CD4-positive, alpha-beta T cell treated with Interleukin-1 beta for 1 hour (primary cell): ENCODE data around the gene FBXO22.
"Not testable (repeated sequence)": the region's sequence is repeated elsewhere in the genome, so short reads cannot be mapped to it uniquely, and the experiment has no call there.

ENCODE experiments used
- DNase-seq, 2 donors: peaks; one replicate each; pipeline ENCODE4 v3.0.0-alpha.2; 2020 to 2022

The FBXO22 gene

DNA sequence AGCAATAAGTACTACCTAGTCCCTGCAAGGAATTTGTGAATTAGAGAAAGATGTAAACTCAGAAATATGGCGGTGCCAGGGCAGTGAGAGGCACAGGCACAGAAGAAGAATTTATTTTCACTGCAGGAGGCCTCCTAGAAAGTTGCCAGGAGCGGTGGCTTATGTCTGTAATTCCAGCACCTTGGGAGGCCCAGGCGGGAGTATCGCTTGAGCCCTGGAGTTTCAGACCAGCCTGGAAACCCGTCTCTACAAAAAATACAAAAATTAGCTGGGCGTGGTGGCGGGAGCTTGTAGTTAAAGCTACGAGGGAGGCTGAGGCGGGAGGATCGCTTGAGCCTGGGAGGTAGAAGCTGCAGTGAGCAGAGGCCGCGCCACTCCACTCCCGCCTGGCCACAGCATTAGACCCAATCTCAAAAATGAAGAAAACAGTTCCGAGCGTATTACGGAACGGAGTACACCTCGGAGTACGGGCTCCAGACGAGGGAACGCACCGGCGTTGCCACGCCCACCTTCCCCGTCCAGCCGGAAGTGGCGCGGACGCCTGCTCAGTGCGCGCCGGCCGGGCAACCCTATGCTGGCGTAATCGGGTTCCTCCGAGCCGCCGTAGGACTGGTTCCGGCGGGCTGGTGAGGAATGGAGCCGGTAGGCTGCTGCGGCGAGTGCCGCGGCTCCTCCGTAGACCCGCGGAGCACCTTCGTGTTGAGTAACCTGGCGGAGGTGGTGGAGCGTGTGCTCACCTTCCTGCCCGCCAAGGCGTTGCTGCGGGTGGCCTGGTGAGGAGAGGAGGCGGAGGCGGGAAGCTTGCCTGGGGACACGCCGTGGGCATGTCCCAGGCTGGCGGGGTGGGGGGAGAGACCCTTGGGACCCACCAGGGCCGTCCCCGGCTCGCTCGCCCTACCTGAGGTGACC, at the start of gene FBXO22:
Gene FBXO22 (plus strand): TSS at position 548 of the 909 bp plus-strand sequence. CDS start 86 bp downstream, at position 634.
- peak; percentile 90 for DNase-seq

GRCh38 chr15:75857886-75858285, 45.8 kb upstream of the FBXO22 start:
- no peak for DNase-seq

GRCh38 chr15:75861750-75862402, 41.8 kb upstream of the FBXO22 start:
- DNase-seq: no peak

DNA sequence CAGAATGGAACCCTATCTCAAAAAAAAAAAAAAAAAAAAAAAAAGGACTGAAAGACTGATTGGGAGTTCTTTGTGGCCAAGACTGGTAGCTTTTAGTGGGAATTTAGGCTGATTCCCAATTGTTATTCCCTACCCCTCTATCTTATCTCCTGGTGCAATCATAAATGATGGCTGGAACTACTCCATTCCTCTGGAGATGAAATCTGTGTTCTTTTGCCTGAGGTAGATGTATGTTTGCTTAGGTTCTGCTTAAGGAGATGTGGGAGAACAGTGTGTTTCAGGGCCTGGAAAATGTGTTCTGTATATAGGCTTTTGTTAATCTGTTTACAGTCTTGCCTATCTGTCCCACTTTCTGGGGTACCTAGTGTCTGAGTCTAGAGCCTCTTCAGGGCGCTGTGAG, 40.9 kb upstream of the FBXO22 start:
- no peak for DNase-seq

DNA sequence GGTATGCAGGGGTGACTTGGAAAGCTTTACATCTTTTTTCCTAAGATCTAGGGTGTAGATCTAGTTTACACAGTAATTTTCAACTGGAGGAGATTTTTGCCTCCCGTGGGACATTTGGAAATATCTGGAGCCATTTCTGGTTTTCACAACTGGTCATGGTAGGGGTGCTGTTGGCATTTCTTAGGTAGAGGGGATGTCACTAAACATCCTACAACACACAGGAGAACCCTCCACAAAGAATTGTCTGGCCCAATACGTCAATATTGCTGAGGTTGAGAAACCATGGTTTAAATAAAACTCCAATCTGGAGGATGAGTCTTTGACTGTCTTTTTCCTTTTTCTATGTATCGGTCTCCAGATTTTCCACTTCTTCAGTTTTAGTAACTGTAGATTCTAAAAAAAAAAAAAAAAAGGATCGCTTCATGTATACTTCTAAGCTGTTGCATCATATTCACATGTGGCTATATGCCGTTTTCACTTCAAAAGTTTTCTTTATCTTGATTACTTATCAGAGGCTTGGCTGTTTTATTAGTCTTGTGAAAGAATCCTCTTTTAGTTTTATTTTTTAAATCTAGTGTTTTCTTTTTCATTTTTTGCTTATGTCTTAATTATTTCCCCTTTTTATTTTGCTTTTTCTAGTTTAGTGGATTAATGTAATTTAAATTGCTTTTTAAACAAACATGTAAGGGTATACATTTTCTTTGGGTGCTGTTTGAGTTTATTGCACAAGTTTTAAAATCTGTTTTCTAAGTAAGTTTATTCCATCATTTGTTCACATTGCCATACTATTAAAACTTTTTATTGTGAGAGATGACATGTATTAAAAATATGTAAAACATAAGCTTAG, 39.2 kb upstream of the FBXO22 start:
- DNase-seq: no peak

GRCh38 chr15:75866045-75866444, 37.6 kb upstream of the FBXO22 start:
- not testable (repeated sequence) for DNase-seq

DNA sequence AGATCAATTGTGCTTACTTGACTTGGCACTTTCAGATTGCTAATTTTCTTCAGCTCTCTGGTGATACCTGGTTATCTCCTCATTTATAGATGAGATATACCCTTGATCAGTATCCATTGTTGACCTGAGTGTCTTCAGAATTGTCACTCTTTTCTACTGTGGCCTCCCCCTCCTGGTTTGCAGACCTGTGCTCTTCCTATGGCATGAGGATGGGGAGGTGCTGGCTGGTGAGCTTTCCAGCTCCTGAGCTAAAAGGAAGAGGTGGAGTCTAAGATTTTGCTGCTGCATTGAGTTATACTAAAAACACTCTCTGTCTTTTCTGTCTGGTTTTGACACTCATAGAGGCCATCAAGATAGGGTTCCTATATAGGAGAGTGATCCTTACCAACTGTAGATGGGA, 36.8 kb upstream of the FBXO22 start:
- no peak for DNase-seq

DNA sequence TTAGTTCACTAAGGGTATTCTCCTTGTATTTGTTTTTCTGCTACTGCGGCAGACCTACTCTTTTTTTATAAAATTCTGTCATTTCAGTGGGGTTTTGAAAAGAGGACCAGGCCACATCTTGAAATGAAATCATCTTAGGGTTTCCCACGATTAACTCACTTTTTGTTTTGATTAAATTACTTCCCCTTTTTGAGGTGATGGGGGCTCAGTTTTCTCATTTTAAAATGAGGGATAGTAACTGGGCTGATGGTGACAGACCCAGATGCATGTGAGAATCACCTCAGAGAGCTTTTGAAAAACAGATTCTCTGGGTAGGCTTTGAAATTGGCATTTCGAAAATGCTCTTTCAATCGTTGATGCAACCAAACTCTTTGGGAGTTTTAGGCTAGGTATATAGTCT, 36.2 kb upstream of the FBXO22 start:
- DNase-seq: no peak

- no peak for DNase-seq
Observed at GRCh38 chr15:75868019-75868418, 35.7 kb upstream of the FBXO22 start.

DNA sequence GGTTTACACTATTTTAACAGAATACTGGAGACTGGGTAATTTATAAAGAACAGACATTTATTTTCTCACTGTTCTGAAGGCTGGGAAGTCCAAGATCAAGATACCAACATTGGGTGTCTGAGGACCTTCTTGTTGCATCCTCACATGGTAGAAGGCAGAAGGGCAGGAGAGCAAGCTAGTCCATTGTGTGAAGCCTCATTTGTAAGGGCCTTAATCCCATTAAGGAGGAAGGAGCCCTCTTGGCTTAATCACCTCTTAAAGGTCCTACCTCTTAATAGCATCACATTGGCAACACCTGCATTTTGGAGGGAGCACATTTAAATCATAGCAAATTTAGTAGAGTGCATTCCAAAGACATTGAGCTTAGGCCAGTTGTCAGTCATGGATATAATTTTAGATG, 34.2 kb upstream of the FBXO22 start:
- DNase-seq: no peak

DNA sequence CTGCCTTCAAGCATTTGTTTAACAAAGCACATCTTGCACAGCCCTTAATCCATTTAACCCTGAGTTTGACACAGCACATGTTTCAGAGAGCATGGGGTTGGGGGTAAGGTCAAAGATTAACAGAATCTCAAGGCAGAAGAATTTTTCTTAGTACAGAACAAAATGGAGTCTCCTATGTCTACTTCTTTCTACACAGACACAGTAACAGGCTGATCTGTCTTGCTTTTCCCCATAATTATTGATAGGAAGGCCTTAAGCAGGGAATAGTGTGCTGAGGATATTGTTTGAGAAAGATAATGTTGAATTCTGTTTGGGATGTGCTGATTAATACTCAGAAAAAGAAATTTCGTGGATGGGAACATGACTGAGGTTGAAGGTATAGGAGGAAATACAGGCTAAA, 32.1 kb upstream of the FBXO22 start:
- not testable (repeated sequence) for DNase-seq

GRCh38 chr15:75872403-75872990, 31.2 kb upstream of the FBXO22 start:
- no peak for DNase-seq

- DNase-seq: no peak
Observed at GRCh38 chr15:75884041-75884440, 19.6 kb upstream of the FBXO22 start.

DNA sequence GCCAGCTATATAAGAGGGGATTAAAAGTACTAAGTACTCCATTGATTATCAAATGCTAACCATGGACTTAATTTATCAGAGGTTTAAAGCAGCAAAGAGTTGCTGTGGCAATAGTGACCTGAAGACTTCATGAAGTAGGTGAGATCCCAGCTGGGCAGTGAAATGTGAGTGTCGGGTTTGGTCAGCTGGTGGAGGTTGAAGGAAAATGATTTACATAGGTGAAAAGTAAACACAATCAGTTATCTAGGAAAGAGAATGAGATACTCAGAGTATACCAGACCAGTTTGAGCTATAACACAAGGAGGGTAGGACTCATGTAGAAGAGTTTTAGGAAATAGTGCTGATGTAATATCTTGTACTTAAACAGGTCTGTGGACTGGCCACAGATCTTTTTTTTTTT, 16.5 kb upstream of the FBXO22 start:
- no peak for DNase-seq

GRCh38 chr15:75891895-75892294, 11.8 kb upstream of the FBXO22 start:
- DNase-seq: no peak

GRCh38 chr15:75895731-75896130, 7.9 kb upstream of the FBXO22 start:
- no peak for DNase-seq

GRCh38 chr15:75900577-75900976, 3.1 kb upstream of the FBXO22 start:
- DNase-seq: no peak

- DNase-seq: no peak
Observed at GRCh38 chr15:75902129-75902557, 1.5 kb upstream of the FBXO22 start.

DNA sequence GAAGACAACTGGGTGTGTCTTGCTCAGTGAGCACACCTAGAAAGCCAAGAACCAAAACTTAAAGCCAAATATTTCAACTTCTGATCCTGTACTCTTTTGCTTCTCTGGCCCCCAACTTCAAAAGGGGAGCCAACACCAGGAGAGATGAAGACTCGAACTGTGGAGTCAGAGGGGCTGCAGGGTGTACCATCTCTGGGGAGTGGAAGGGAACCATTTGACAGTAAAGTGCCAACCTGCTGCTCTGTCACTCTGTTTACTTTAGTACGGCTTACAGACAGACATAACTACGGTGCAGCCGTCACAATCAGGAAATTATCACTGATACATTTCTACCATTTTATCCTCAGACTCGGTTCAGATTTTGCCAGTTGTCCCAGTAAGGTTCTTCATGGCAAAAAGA, 1.6 kb downstream of the FBXO22 start:
- no peak for DNase-seq

GRCh38 chr15:75910355-75910754, 6.7 kb downstream of the FBXO22 start:
- not testable (repeated sequence) for DNase-seq

- no peak for DNase-seq
Observed at GRCh38 chr15:75916978-75917377, 13.3 kb downstream of the FBXO22 start.

DNA sequence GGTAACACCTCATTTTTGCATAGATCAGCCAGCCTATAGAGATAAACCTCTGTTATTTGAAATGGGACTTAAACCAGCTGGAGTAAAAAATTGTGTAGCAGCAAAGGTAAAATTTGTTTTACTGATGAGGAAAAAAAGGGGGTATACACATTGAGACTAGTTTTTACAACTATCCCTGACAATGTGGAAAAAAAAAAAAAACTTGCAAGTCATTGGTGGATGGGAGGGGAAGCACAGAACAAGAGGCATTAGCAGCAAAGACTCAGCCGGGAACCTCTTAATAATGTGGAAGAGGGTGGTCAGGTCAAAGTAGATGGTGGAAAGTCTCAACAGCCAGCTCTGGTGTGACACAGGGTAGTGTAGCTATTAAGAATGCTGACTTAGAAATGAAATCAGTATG, 14.5 kb downstream of the FBXO22 start:
- DNase-seq: no peak

GRCh38 chr15:75920079-75920478, 16.4 kb downstream of the FBXO22 start:
- DNase-seq: no peak
